WERI-Rb-1 (cell line): Measurements from ENCODE around the gene FAM117A.
A peak's percentile ranks its signal among the peaks of the same experiment; 100 is the strongest.
"Not testable (repeated sequence)": the region's sequence is repeated elsewhere in the genome, so short reads cannot be mapped to it uniquely, and the experiment has no call there.

Source experiments
- DNase-seq: peaks from one replicate; pipeline ENCODE4 v3.0.0-alpha.2; 2020
- H3K27ac ChIP-seq: fragments of 250-450 bp; sonication (Bioruptor Pico); 2 replicates; pipeline ENCODE4 v1.5.1; 2020; ENCODE audit warnings: mild to moderate bottlenecking, moderate library complexity
- H3K27me3 ChIP-seq: fragments of 250-450 bp; sonication (Bioruptor Pico); 2 replicates; pipeline ENCODE4 v1.5.1; 2021; ENCODE audit warnings: mild to moderate bottlenecking, low read depth, moderate library complexity; ENCODE audit not compliant: insufficient read depth, severe bottlenecking
- H3K36me3 ChIP-seq: fragments of 250-450 bp; sonication (Bioruptor Pico); 2 replicates; pipeline ENCODE4 v1.5.1; 2020; ENCODE audit warnings: mild to moderate bottlenecking, moderate library complexity
- H3K4me3 ChIP-seq: 2 replicates; pipeline ENCODE4 v1.5.1; 2011; ENCODE audit warnings: low read depth, mild to moderate bottlenecking, control low read depth, low read length
- H3K9me3 ChIP-seq: fragments of 250-450 bp; sonication (Bioruptor Pico); 2 replicates; pipeline ENCODE4 v1.5.1; 2021; ENCODE audit warnings: mild to moderate bottlenecking, moderate library complexity; ENCODE audit not compliant: severe bottlenecking
- TF ChIP-seq, protein P1 (sequence below): IDR thresholded peaks from 2 replicates; pipeline ENCODE4 v1.5.1; 2011; ENCODE audit warnings: low read depth, mild to moderate bottlenecking, control low read depth, inconsistent platforms, low read length

FAM117A gene

DNA sequence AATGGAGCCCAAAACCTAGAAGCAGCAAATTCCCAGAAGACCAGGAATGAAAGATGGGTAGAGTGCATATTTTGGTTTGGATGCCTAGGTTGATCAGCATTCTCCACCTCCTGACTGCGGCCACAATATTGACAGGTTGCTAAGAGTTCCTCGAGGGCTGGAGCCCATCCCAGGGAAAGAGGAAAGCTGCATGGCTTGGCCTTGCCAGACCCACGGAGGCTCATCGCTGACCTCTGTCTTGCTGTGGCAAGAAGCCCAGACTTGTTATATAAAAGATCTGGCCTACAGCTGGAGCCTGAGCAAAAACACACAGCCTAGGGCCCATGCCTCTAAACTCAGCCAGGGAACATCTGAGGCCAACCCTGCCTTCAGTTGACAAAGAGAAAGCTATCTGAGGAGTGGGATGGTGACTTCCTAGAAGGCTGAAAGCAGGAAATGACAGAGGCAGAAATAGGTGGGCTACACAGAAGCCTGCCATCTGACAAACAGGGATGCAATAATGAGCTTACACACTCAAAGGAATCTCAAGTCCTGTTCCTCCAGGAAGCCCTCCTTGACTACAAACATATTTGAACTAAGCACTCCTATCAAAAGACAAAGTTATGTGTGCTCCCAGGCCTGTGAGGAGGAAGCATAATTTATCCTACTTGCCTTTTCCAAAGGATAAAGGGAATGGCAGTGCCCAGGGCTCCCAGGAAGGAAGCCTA is 33.7 kb downstream of the FAM117A start:
- TF ChIP-seq, protein P1, sequence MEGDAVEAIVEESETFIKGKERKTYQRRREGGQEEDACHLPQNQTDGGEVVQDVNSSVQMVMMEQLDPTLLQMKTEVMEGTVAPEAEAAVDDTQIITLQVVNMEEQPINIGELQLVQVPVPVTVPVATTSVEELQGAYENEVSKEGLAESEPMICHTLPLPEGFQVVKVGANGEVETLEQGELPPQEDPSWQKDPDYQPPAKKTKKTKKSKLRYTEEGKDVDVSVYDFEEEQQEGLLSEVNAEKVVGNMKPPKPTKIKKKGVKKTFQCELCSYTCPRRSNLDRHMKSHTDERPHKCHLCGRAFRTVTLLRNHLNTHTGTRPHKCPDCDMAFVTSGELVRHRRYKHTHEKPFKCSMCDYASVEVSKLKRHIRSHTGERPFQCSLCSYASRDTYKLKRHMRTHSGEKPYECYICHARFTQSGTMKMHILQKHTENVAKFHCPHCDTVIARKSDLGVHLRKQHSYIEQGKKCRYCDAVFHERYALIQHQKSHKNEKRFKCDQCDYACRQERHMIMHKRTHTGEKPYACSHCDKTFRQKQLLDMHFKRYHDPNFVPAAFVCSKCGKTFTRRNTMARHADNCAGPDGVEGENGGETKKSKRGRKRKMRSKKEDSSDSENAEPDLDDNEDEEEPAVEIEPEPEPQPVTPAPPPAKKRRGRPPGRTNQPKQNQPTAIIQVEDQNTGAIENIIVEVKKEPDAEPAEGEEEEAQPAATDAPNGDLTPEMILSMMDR, result no peak
- no peak for DNase-seq
- no peak overlapping the region for H3K4me3 ChIP-seq
- H3K27me3 ChIP-seq, result no peaks in the 10 kb centered on the region
- H3K36me3 ChIP-seq, result peaks cover 52% of the 10 kb centered on the region
- no peak overlapping the region for H3K27ac ChIP-seq
- H3K9me3 ChIP-seq, result peaks cover 17% of the 10 kb centered on the region

DNA sequence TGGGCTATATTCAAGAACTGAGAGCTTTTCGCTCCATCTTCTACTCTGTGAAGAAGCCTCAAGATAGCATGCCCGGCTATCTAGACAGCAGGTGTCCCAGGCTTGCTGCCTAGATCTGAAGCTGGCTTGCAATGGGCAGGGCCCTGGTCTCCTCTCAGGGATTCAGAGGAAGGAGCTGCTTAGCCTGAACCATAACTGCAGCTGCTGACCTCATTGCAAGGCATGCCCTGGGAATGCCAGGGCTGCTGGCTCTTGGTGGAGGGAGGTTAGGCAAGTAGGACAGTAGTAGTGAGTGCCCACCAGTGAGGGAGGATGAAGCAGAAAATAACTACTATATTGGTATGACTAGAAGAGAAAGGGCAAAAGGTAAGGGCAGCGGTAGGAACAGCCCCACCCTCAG is 34.9 kb downstream of the FAM117A start:
- Histone ChIP-seq H3K9me3 (peaks cover 13% of the 10 kb centered on the region), H3K27me3 (no peaks in the 10 kb centered on the region), H3K27ac (no peak overlapping the region), H3K36me3 (peaks cover 48% of the 10 kb centered on the region), H3K4me3 (no peak overlapping the region)
- TF ChIP-seq, protein P1, result no peak
- DNase-seq, result no peak

DNA sequence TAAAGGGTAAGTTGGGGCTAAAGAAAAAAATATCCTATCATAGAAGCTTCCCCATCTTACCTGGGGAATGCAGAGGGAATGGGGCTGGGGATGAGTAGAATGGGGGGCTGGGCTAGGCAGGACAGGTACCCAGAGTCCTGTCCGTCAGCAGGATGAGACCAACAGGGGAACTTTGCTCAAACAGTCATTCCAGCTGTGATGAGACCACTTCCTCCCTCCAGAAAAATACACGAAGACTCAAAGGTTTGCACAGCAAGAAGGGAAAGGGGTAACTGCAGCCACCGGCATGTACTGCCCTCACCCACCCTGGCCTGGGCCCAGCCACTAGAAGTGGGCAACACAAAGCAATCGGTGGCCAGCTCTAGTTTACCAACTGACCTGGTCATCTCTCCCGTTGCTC is 35.5 kb downstream of the FAM117A start:
- H3K9me3 ChIP-seq, result peaks cover 13% of the 10 kb centered on the region
- H3K27me3 ChIP-seq, result no peaks in the 10 kb centered on the region
- H3K27ac ChIP-seq, result no peak overlapping the region
- no peak overlapping the region for H3K4me3 ChIP-seq
- H3K36me3 ChIP-seq, result peaks cover 48% of the 10 kb centered on the region
- no peak for DNase-seq
- TF ChIP-seq, protein P1, result no peak

DNA sequence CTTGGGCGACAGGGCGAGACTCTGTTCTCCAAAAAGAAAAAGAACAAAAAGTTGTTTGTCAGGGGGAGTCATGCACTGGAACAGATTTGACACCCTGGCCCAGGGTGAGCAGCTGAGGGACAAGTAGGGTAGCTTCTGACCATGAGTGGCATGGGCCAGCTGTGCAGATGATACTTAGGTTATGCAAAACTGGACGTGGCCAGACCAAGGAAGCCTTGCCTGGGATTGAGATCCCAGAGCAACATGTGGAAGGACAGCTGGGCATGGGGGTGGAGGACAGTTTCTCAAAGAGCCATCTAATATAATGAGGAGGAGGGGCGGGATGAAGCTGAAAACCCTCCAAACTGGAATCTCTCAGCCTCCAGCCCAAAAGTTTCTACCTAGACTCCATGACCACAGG is 36.6 kb downstream of the FAM117A start:
- TF ChIP-seq, protein P1, result no peak
- Histone ChIP-seq H3K27me3 (no peaks in the 10 kb centered on the region), H3K9me3 (peaks cover 13% of the 10 kb centered on the region), H3K4me3 (no peak overlapping the region), H3K36me3 (peaks cover 48% of the 10 kb centered on the region), H3K27ac (no peak overlapping the region)
- DNase-seq, result no peak

DNA sequence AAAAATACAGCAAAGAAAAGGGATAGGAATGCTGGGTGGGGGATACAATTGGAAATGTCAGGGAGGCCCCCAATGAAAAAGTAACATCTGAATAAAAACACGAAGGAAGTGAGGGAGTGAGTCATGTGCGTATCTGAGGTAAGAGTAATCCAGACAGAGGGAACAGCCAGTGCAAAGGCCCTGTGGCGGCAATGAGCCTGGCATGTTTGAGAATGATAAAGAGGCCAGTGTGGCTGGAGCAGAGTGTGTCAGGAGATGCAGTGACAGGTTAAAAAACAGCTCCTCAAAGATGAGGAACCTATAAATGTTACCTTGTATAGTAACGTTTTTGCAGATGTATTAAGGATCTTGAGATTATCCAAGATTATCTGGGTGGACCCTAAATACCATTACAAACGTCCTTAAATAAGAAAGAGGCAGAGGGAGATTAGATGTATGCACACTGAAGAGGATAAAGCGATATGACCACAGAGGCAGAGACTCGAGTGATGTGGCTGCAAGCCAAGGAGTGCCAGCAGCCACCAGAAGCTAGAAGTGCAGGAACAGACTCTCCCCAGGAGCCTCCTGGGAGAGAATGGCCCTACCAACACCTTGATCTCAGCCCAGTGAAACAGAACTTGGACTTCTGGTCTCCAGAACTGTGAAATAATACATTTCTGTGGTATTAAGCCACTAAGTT is 38.3 kb downstream of the FAM117A start:
- H3K4me3 ChIP-seq, result no peak overlapping the region
- H3K36me3 ChIP-seq, result peaks cover 54% of the 10 kb centered on the region
- no peak for DNase-seq
- H3K27me3 ChIP-seq, result no peaks in the 10 kb centered on the region
- TF ChIP-seq, protein P1, result no peak
- H3K27ac ChIP-seq, result no peak overlapping the region
- H3K9me3 ChIP-seq, result peaks cover 13% of the 10 kb centered on the region

DNA sequence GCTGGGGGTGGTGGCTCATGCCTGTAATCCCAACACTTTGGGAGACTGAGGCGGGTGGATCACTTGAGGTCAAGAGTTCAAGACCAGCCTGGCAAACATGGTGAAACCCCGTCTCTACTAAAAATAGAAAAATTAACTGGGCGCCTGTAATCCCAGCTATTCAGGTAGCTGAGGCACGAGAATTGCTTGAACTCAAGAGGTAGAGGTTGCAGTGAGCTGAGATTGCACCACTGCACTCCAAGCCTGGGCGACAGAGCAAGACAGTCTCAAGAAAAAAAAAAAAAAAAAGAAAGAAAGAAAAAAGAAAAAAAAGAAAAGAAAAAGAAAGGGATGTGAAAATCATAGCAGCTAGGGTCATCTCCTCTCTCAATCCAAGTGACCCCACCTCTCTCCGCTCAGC is 39.4 kb downstream of the FAM117A start:
- H3K4me3 ChIP-seq, H3K27me3 ChIP-seq, DNase-seq: not testable (repeated sequence)
- Histone ChIP-seq H3K36me3 (peaks cover 57% of the 10 kb centered on the region), H3K9me3 (peaks cover 13% of the 10 kb centered on the region), H3K27ac (peak overlapping the region; percentile 77)
